GM12872 (cell line): ENCODE results near the gene PIM2.

Source experiments
- CTCF ChIP-seq: IDR thresholded peaks from 3 replicates; pipeline ENCODE4 v1.5.1; 2011; ENCODE audit warnings: low read depth, mild to moderate bottlenecking, low read length, moderate library complexity; ENCODE audit not compliant: insufficient read depth

The PIM2 gene

GRCh38 chrX:48894891-48895290 lies 23.9 kb downstream of the PIM2 start:
- no peak for TF ChIP-seq CTCF

DNA sequence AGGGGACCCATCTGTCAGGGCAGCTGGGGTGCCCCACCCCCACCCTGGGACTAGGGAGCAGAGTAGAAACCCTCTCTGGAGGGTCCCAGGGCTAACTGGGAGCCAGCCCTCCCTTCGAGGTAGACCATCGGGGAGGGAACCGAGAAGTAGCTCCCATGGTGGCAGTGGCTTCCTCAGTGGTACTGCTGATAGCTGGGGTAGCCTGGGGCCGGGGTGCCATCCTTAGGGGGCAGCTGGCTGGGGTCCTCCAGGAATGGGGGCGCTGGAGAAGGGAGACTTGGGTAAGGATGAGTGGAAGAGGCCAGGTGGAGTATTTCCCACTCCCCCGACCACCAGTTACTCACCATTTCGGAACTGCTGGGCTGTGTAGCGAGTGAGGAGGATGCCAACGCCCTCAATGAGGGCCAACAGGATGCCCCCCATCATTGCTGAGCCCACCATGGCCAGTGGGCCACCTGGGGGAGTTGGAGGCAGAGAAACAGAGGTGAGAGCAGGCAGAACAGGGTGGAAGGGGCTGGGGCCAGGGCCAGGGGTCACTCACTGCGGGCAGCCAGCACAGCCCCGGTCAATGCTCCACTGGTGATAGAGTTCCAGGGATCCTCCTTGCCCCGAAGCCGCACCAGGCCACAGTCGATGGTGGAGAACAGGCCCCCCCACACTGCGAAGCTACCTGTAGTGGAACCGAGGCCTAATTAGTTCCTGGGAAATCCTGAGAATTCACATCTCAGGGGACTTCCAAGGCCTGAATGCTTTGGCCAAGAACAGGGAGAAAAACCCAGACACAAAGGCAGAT lies 25.1 kb downstream of the PIM2 start:
- TF ChIP-seq CTCF, result no peak

DNA sequence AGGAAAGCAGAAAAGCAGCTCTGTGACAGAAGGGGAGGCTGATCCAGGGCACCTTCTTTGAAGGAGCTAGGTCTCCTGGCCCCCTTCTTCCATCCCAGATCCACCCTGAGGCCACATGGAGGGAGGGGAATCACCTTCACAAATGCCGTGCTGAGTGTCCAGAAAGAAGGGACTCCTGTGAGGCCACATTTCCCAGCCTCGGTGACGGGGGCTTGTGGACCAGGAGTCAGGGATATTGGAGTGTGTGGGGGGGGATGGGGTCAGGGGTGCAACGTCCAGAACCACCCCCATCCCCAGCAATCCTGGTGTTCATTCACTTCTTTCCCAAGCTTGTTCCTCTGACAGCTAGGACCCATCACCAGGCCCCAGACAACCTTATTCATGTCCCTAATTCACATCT lies 25.9 kb downstream of the PIM2 start:
- no peak for TF ChIP-seq CTCF

- peak; percentile 53 for TF ChIP-seq CTCF
Measured at GRCh38 chrX:48891402-48892288, 27.2 kb downstream of the PIM2 start.

DNA sequence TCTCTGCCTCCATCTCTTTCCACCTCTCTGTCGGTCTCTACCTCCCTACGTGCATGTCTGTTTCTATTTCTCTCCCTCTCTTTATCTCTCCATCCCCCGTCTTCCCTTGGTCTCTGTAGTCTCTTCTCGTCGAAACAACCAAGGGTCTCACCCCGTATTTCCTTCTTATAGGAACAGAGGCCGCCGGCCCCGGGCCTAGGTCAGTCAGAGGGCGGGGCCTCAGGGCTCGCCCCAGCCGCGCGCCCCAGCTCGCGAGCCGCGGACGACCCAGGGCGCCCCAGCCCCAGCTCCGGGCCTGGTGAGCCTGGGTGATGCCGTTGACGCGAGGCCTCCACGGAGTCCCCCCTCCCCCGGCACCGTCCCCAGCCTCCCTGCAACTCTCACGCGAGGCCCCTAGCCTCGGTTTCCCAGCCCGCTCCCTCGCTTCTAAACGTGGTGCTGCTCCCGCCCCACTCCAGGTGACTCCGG lies 27.9 kb downstream of the PIM2 start:
- TF ChIP-seq CTCF, result no peak

DNA sequence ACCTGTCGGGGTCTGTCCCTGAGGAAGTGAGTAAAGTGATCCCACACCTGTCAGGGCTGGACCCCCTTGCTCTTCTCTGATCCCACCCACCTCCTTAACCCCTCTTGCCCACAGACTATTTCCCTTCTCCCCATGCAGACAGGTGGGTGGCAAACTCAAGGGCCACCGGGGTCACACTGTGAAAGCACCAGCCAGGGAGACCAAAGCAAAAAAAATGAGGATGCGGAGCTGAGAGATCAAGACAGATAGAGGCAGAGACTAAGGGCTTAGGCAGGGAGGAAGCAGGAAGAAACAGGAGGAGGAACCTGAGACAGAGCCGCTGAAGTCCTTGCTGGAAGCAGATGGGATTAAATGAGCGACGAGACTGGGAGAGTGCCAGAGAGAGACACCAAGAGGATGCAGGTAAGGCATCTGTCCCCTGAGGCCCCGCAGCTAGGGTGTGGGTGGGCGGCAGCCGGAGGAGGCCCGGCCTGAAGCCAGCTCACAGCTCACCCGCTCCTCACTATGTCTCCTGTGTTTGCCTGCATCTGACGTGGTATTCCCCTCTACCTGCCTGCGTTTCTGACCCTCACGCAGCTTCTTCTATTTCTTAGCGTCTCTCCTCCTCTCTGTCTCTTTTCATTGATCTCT lies 28.4 kb downstream of the PIM2 start:
- TF ChIP-seq CTCF, result no peak

- TF ChIP-seq CTCF, result no peak
Measured at GRCh38 chrX:48883729-48884128, 35.1 kb downstream of the PIM2 start.
